Activated CD4-positive, alpha-beta memory T cell treated with anti-CD3 and anti-CD28 coated beads, Interleukin-2, amount 10 ng/mL, durations not matched to agents 7 days and 5 days (primary cell): ENCODE measurements around the gene PUM2. TPM values are rescaled to one million over a fixed set of nuclear protein-coding genes. Genes with fewer than 3 reads are reported as not detected.

Experiments
- CTCF ChIA-PET: fragments of 350-600 bp; sonication (Branson Sonifier 250); formaldehyde crosslinking; loops from one replicate; lab custom pipeline; 2021; ENCODE audit warnings: antibody characterized with exemption, inconsistent platforms; lab: Charles Lee
- POLR2A ChIA-PET: fragments of 350-600 bp; sonication (Branson Sonifier 250); formaldehyde crosslinking; loops from one replicate; lab custom pipeline; 2021; ENCODE audit warnings: antibody characterized with exemption; lab: Charles Lee
- DNase-seq: peaks from one replicate; pipeline ENCODE4 v3.0.0-alpha.2; 2020
- H3K27ac Mint-ChIP-seq: one replicate; pipeline ENCODE4 v1.8.0; 2021; ENCODE audit warnings: mild to moderate bottlenecking, mixed read lengths
- H3K27me3 Mint-ChIP-seq: one replicate; pipeline ENCODE4 v1.8.0; 2021; ENCODE audit warnings: mixed read lengths
- H3K36me3 Mint-ChIP-seq: one replicate; pipeline ENCODE4 v1.8.0; 2021; ENCODE audit warnings: low read depth, mixed read lengths
- H3K4me1 Mint-ChIP-seq: one replicate; pipeline ENCODE4 v1.8.0; 2021; ENCODE audit warnings: mixed read lengths
- H3K4me3 Mint-ChIP-seq: one replicate; pipeline ENCODE4 v1.8.0; 2021; ENCODE audit warnings: mild to moderate bottlenecking, mixed read lengths
- H3K9me3 Mint-ChIP-seq: one replicate; pipeline ENCODE4 v1.8.0; 2021; ENCODE audit warnings: mixed read lengths
- total RNA-seq, 2 experiments: library from RNA; stranded (reverse); gene quantifications; one replicate each; pipeline ENCODE4 v1.2.3, GENCODE V29; 2021

PUM2 gene
- total RNA-seq, 2 experiments from 2014 or later: 141 to 147 TPM

GRCh38 chr2:20322527-20323300 lies 27.9 kb downstream of the PUM2 start:
- POLR2A ChIA-PET: no interaction called here
- CTCF ChIA-PET: interaction anchor here (0.8 kb wide), 1 partner anchor 27 kb away, joined by 3 read pairs; no protein-coding TSS in a partner anchor

GRCh38 chr2:20317690-20318089 lies 33.0 kb downstream of the PUM2 start:
- DNase-seq: no peak
- Mint-ChIP-seq H3K9me3 (no peaks in the 10 kb centered on the region), H3K27ac (peak overlapping the region; percentile 34), H3K27me3 (no peaks in the 10 kb centered on the region), H3K36me3 (peaks cover 71% of the 10 kb centered on the region), H3K4me1 (peaks cover 44% of the 10 kb centered on the region), H3K4me3 (no peak overlapping the region)
- POLR2A ChIA-PET: interaction anchor here (0.8 to 1.5 kb wide), 2 partner anchors 9 to 13 kb away, joined by 4 read pairs; no protein-coding TSS in a partner anchor
- CTCF ChIA-PET: interaction anchor here (0.5 to 2.4 kb wide), 2 partner anchors 9 to 21 kb away, joined by 3 to 13 read pairs; no protein-coding TSS in a partner anchor

More at GRCh38 chr2:20322527-20323300, 27.9 kb downstream of the PUM2 start:
- no peak for DNase-seq
- Mint-ChIP-seq H3K27ac (peak overlapping the region; percentile 57), H3K4me3 (no peak overlapping the region), H3K9me3 (no peaks in the 10 kb centered on the region), H3K36me3 (peaks cover 77% of the 10 kb centered on the region), H3K27me3 (no peaks in the 10 kb centered on the region), H3K4me1 (peaks cover 56% of the 10 kb centered on the region)

GRCh38 chr2:20317197-20317596 lies 33.4 kb downstream of the PUM2 start:
- peak overlapping the region; percentile 29 for H3K27ac Mint-ChIP-seq
- no peaks in the 10 kb centered on the region for H3K27me3 Mint-ChIP-seq
- H3K4me1 Mint-ChIP-seq: peaks cover 43% of the 10 kb centered on the region
- H3K4me3 Mint-ChIP-seq: no peak overlapping the region
- no peaks in the 10 kb centered on the region for H3K9me3 Mint-ChIP-seq
- peaks cover 73% of the 10 kb centered on the region for H3K36me3 Mint-ChIP-seq
- ChIA-PET CTCF (interaction anchor here (2.4 kb wide), 1 partner anchor 9 kb away, joined by 13 read pairs; no protein-coding TSS in a partner anchor), POLR2A (interaction anchor here (0.8 to 1.5 kb wide), 2 partner anchors 9 to 12 kb away, joined by 4 read pairs; no protein-coding TSS in a partner anchor)
- DNase-seq: no peak

- no peak overlapping the region for H3K4me3 Mint-ChIP-seq
- H3K27ac Mint-ChIP-seq: no peak overlapping the region
- no peaks in the 10 kb centered on the region for H3K27me3 Mint-ChIP-seq
- ChIA-PET CTCF (interaction anchor here (0.7 to 2.3 kb wide), 4 partner anchors 12 to 1231 kb away, joined by 4 to 8 read pairs (median 4); no protein-coding TSS in a partner anchor), POLR2A (interaction anchor here (1.2 kb wide), 1 partner anchor 17 kb away, joined by 3 read pairs; no protein-coding TSS in a partner anchor)
- DNase-seq: no peak
- H3K9me3 Mint-ChIP-seq: no peaks in the 10 kb centered on the region
- H3K4me1 Mint-ChIP-seq: peaks cover 31% of the 10 kb centered on the region
- H3K36me3 Mint-ChIP-seq: peaks cover 66% of the 10 kb centered on the region
These were observed 35.8 kb downstream of the PUM2 start for GRCh38 chr2:20314562-20315501.

GRCh38 chr2:20313659-20314058 lies 37.0 kb downstream of the PUM2 start:
- Mint-ChIP-seq H3K4me3 (no peak overlapping the region), H3K4me1 (peaks cover 27% of the 10 kb centered on the region), H3K27ac (no peak overlapping the region), H3K36me3 (peaks cover 64% of the 10 kb centered on the region), H3K27me3 (no peaks in the 10 kb centered on the region), H3K9me3 (no peaks in the 10 kb centered on the region)
- ChIA-PET POLR2A (no interaction called here), CTCF (interaction anchor here (0.7 to 2.3 kb wide), 2 partner anchors 13 to 20 kb away, joined by 4 to 8 read pairs; no protein-coding TSS in a partner anchor)
- no peak for DNase-seq

GRCh38 chr2:20309001-20309400 lies 41.6 kb downstream of the PUM2 start:
- ChIA-PET CTCF (interaction anchor here (1.1 to 3.1 kb wide), 2 partner anchors 18 kb away, joined by 3 to 10 read pairs; no protein-coding TSS in a partner anchor), POLR2A (interaction anchor here (0.9 to 1.7 kb wide), 3 partner anchors 18 to 59 kb away, joined by 3 to 4 read pairs (median 3); no protein-coding TSS in a partner anchor)
- H3K9me3 Mint-ChIP-seq: no peaks in the 10 kb centered on the region
- peaks cover 3% of the 10 kb centered on the region for H3K4me1 Mint-ChIP-seq
- no peak overlapping the region for H3K27ac Mint-ChIP-seq
- DNase-seq: no peak
- H3K27me3 Mint-ChIP-seq: no peaks in the 10 kb centered on the region
- H3K4me3 Mint-ChIP-seq: no peak overlapping the region
- H3K36me3 Mint-ChIP-seq: peaks cover 60% of the 10 kb centered on the region

GRCh38 chr2:20307311-20307710 lies 43.3 kb downstream of the PUM2 start:
- H3K9me3 Mint-ChIP-seq: no peaks in the 10 kb centered on the region
- CTCF ChIA-PET: interaction anchor here (3.1 kb wide), 1 partner anchor 19 kb away, joined by 10 read pairs; no protein-coding TSS in a partner anchor
- H3K27ac Mint-ChIP-seq: no peak overlapping the region
- H3K36me3 Mint-ChIP-seq: peaks cover 62% of the 10 kb centered on the region
- no peak overlapping the region for H3K4me3 Mint-ChIP-seq
- POLR2A ChIA-PET: interaction anchor here (1.7 kb wide), 1 partner anchor 20 kb away, joined by 4 read pairs; no protein-coding TSS in a partner anchor
- no peak for DNase-seq
- no peaks in the 10 kb centered on the region for H3K27me3 Mint-ChIP-seq
- no peaks in the 10 kb centered on the region for H3K4me1 Mint-ChIP-seq

- Mint-ChIP-seq H3K27ac (no peak overlapping the region), H3K36me3 (peaks cover 62% of the 10 kb centered on the region), H3K4me3 (no peak overlapping the region), H3K9me3 (no peaks in the 10 kb centered on the region), H3K27me3 (no peaks in the 10 kb centered on the region), H3K4me1 (no peaks in the 10 kb centered on the region)
- CTCF ChIA-PET: interaction anchor here (0.6 to 1.8 kb wide), 3 partner anchors 8 to 79 kb away, joined by 3 to 10 read pairs (median 3); no protein-coding TSS in a partner anchor
- POLR2A ChIA-PET: interaction anchor here (1.4 kb wide), 1 partner anchor 13 kb away, joined by 4 read pairs; no protein-coding TSS in a partner anchor
- DNase-seq: no peak
These were observed 46.2 kb downstream of the PUM2 start for GRCh38 chr2:20304411-20304810.

- CTCF ChIA-PET: interaction anchor here (0.9 to 1.8 kb wide), 2 partner anchors 23 to 78 kb away, joined by 3 to 10 read pairs; no protein-coding TSS in a partner anchor
- Mint-ChIP-seq H3K36me3 (peaks cover 60% of the 10 kb centered on the region), H3K27me3 (no peaks in the 10 kb centered on the region), H3K4me3 (no peak overlapping the region), H3K4me1 (no peaks in the 10 kb centered on the region), H3K27ac (no peak overlapping the region), H3K9me3 (no peaks in the 10 kb centered on the region)
- POLR2A ChIA-PET: no interaction called here
- DNase-seq: no peak
These were observed 46.7 kb downstream of the PUM2 start for GRCh38 chr2:20303966-20304365.

- Mint-ChIP-seq H3K36me3 (peaks cover 54% of the 10 kb centered on the region), H3K4me3 (no peak overlapping the region)
These were observed 48.6 kb downstream of the PUM2 start for GRCh38 chr2:20302019-20302418.

GRCh38 chr2:20300656-20301055 lies 50.0 kb downstream of the PUM2 start:
- H3K36me3 Mint-ChIP-seq: peaks cover 55% of the 10 kb centered on the region
- no peak for DNase-seq
- no peaks in the 10 kb centered on the region for H3K9me3 Mint-ChIP-seq
- H3K4me1 Mint-ChIP-seq: peaks cover 12% of the 10 kb centered on the region
- H3K27me3 Mint-ChIP-seq: no peaks in the 10 kb centered on the region
- ChIA-PET CTCF (interaction anchor here (0.7 to 1.9 kb wide), 4 partner anchors 9 to 264 kb away, joined by 3 to 6 read pairs (median 4); no protein-coding TSS in a partner anchor), POLR2A (interaction anchor here (0.7 kb wide), 1 partner anchor 82 kb away, joined by 3 read pairs; no protein-coding TSS in a partner anchor)
- no peak overlapping the region for H3K4me3 Mint-ChIP-seq
- H3K27ac Mint-ChIP-seq: no peak overlapping the region

More at GRCh38 chr2:20302019-20302418, 48.6 kb downstream of the PUM2 start:
- DNase-seq: no peak
- POLR2A ChIA-PET: no interaction called here
- Mint-ChIP-seq H3K27me3 (no peaks in the 10 kb centered on the region), H3K4me1 (peaks cover 2% of the 10 kb centered on the region), H3K27ac (no peak overlapping the region), H3K9me3 (no peaks in the 10 kb centered on the region)
- CTCF ChIA-PET: no interaction called here

- CTCF ChIA-PET: no interaction called here
- POLR2A ChIA-PET: no interaction called here
- Mint-ChIP-seq H3K4me1 (peaks cover 17% of the 10 kb centered on the region), H3K27me3 (no peaks in the 10 kb centered on the region), H3K27ac (no peak overlapping the region), H3K9me3 (no peaks in the 10 kb centered on the region), H3K4me3 (no peak overlapping the region), H3K36me3 (peaks cover 54% of the 10 kb centered on the region)
- DNase-seq: no peak
These were observed 51.5 kb downstream of the PUM2 start for GRCh38 chr2:20299113-20299512.
